ENCODE measurements around the gene KLF14.

KLF14 gene

GRCh38 chr7:130734815-130735716, 1.1 kb upstream of the KLF14 start:
- peak overlapping the region; percentile 88 for H3K4me3 Mint-ChIP-seq
- H3K27me3 Mint-ChIP-seq, result peaks cover 55% of the 10 kb centered on the region
- H3K9me3 Mint-ChIP-seq (ENCODE audit: low read depth), result no peaks in the 10 kb centered on the region
- no peaks in the 10 kb centered on the region for H3K36me3 Mint-ChIP-seq
- no peak overlapping the region for H3K27ac Mint-ChIP-seq
- H3K4me1 Mint-ChIP-seq (ENCODE audit: low read depth), result peaks cover 8% of the 10 kb centered on the region

- Mint-ChIP-seq H3K4me1 (ENCODE audit: low read depth) (peaks cover 8% of the 10 kb centered on the region), H3K27me3 (peaks cover 68% of the 10 kb centered on the region), H3K36me3 (no peaks in the 10 kb centered on the region), H3K4me3 (peak overlapping the region; percentile 78), H3K9me3 (ENCODE audit: low read depth) (no peaks in the 10 kb centered on the region), H3K27ac (no peak overlapping the region)
Measured at GRCh38 chr7:130732980-130733930, 752 bp downstream of the KLF14 start.

- no peaks in the 10 kb centered on the region for H3K4me1 Mint-ChIP-seq (ENCODE audit: low read depth)
- H3K4me3 Mint-ChIP-seq, result no peak overlapping the region
- no peaks in the 10 kb centered on the region for H3K9me3 Mint-ChIP-seq (ENCODE audit: low read depth)
- peaks cover 2% of the 10 kb centered on the region for H3K36me3 Mint-ChIP-seq
- H3K27ac Mint-ChIP-seq, result no peak overlapping the region
- peaks cover 18% of the 10 kb centered on the region for H3K27me3 Mint-ChIP-seq
Measured at GRCh38 chr7:130723784-130724183, 10.2 kb downstream of the KLF14 start.

GRCh38 chr7:130721486-130722277, 12.3 kb downstream of the KLF14 start:
- H3K4me3 Mint-ChIP-seq, result no peak overlapping the region
- no peaks in the 10 kb centered on the region for H3K36me3 Mint-ChIP-seq
- no peaks in the 10 kb centered on the region for H3K4me1 Mint-ChIP-seq (ENCODE audit: low read depth)
- H3K9me3 Mint-ChIP-seq (ENCODE audit: low read depth), result no peaks in the 10 kb centered on the region
- H3K27me3 Mint-ChIP-seq, result peaks cover 10% of the 10 kb centered on the region
- H3K27ac Mint-ChIP-seq, result no peak overlapping the region

GRCh38 chr7:130719541-130719940, 14.5 kb downstream of the KLF14 start:
- no peak overlapping the region for H3K4me3 Mint-ChIP-seq
- H3K36me3 Mint-ChIP-seq, result no peaks in the 10 kb centered on the region
- no peaks in the 10 kb centered on the region for H3K4me1 Mint-ChIP-seq (ENCODE audit: low read depth)
- H3K27me3 Mint-ChIP-seq, result peaks cover 5% of the 10 kb centered on the region
- H3K27ac Mint-ChIP-seq, result no peak overlapping the region
- no peaks in the 10 kb centered on the region for H3K9me3 Mint-ChIP-seq (ENCODE audit: low read depth)

GRCh38 chr7:130712416-130712815, 21.6 kb downstream of the KLF14 start:
- H3K4me3 Mint-ChIP-seq, result no peak overlapping the region
- H3K9me3 Mint-ChIP-seq (ENCODE audit: low read depth), result no peaks in the 10 kb centered on the region
- H3K27me3 Mint-ChIP-seq, result peaks cover 15% of the 10 kb centered on the region
- no peaks in the 10 kb centered on the region for H3K4me1 Mint-ChIP-seq (ENCODE audit: low read depth)
- H3K27ac Mint-ChIP-seq, result no peak overlapping the region
- H3K36me3 Mint-ChIP-seq, result no peaks in the 10 kb centered on the region

- Mint-ChIP-seq H3K36me3 (no peaks in the 10 kb centered on the region), H3K9me3 (ENCODE audit: low read depth) (peaks cover 11% of the 10 kb centered on the region), H3K4me1 (ENCODE audit: low read depth) (no peaks in the 10 kb centered on the region), H3K4me3 (no peak overlapping the region), H3K27me3 (peaks cover 20% of the 10 kb centered on the region), H3K27ac (no peak overlapping the region)
Measured at GRCh38 chr7:130708766-130709165, 25.2 kb downstream of the KLF14 start.

GRCh38 chr7:130708001-130708400, 26.0 kb downstream of the KLF14 start:
- Mint-ChIP-seq H3K27me3 (peaks cover 20% of the 10 kb centered on the region), H3K9me3 (ENCODE audit: low read depth) (peaks cover 11% of the 10 kb centered on the region), H3K4me3 (no peak overlapping the region), H3K4me1 (ENCODE audit: low read depth) (no peaks in the 10 kb centered on the region), H3K27ac (no peak overlapping the region), H3K36me3 (no peaks in the 10 kb centered on the region)

- H3K9me3 Mint-ChIP-seq (ENCODE audit: low read depth), result peaks cover 11% of the 10 kb centered on the region
- no peaks in the 10 kb centered on the region for H3K4me1 Mint-ChIP-seq (ENCODE audit: low read depth)
- H3K27ac Mint-ChIP-seq, result no peak overlapping the region
- H3K27me3 Mint-ChIP-seq, result peaks cover 14% of the 10 kb centered on the region
- no peak overlapping the region for H3K4me3 Mint-ChIP-seq
- H3K36me3 Mint-ChIP-seq, result no peaks in the 10 kb centered on the region
Measured at GRCh38 chr7:130703851-130704250, 30.2 kb downstream of the KLF14 start.

- Mint-ChIP-seq H3K4me1 (ENCODE audit: low read depth) (no peaks in the 10 kb centered on the region), H3K27ac (no peak overlapping the region), H3K9me3 (ENCODE audit: low read depth) (peaks cover 4% of the 10 kb centered on the region), H3K36me3 (no peaks in the 10 kb centered on the region), H3K4me3 (no peak overlapping the region), H3K27me3 (peaks cover 4% of the 10 kb centered on the region)
Measured at GRCh38 chr7:130701650-130702049, 32.4 kb downstream of the KLF14 start.

- no peak overlapping the region for H3K4me3 Mint-ChIP-seq
- no peaks in the 10 kb centered on the region for H3K4me1 Mint-ChIP-seq (ENCODE audit: low read depth)
- no peaks in the 10 kb centered on the region for H3K9me3 Mint-ChIP-seq (ENCODE audit: low read depth)
- no peak overlapping the region for H3K27ac Mint-ChIP-seq
- H3K27me3 Mint-ChIP-seq, result peaks cover 2% of the 10 kb centered on the region
- no peaks in the 10 kb centered on the region for H3K36me3 Mint-ChIP-seq
Measured at GRCh38 chr7:130700760-130701159, 33.2 kb downstream of the KLF14 start.

GRCh38 chr7:130699686-130700085, 34.3 kb downstream of the KLF14 start:
- Mint-ChIP-seq H3K4me3 (no peak overlapping the region), H3K27me3 (peaks cover 2% of the 10 kb centered on the region), H3K27ac (no peak overlapping the region), H3K4me1 (ENCODE audit: low read depth) (no peaks in the 10 kb centered on the region), H3K36me3 (no peaks in the 10 kb centered on the region), H3K9me3 (ENCODE audit: low read depth) (no peaks in the 10 kb centered on the region)

- H3K27ac Mint-ChIP-seq, result no peak overlapping the region
- no peaks in the 10 kb centered on the region for H3K9me3 Mint-ChIP-seq (ENCODE audit: low read depth)
Measured at GRCh38 chr7:130697820-130698219, 36.2 kb downstream of the KLF14 start.

GRCh38 chr7:130695840-130696239, 38.2 kb downstream of the KLF14 start:
- no peak overlapping the region for H3K4me3 Mint-ChIP-seq
- H3K27me3 Mint-ChIP-seq, result no peaks in the 10 kb centered on the region
- no peak overlapping the region for H3K27ac Mint-ChIP-seq
- H3K36me3 Mint-ChIP-seq, result peaks cover 4% of the 10 kb centered on the region
- H3K4me1 Mint-ChIP-seq (ENCODE audit: low read depth), result no peaks in the 10 kb centered on the region
- peaks cover 14% of the 10 kb centered on the region for H3K9me3 Mint-ChIP-seq (ENCODE audit: low read depth)

More at GRCh38 chr7:130697820-130698219, 36.2 kb downstream of the KLF14 start:
- Mint-ChIP-seq H3K4me3 (no peak overlapping the region), H3K27me3 (peaks cover 2% of the 10 kb centered on the region), H3K36me3 (no peaks in the 10 kb centered on the region), H3K4me1 (ENCODE audit: low read depth) (no peaks in the 10 kb centered on the region)

Data from activated naive CD8-positive, alpha-beta T cell (primary cell).